Superior temporal gyrus (tissue), 1 donor: ENCODE measurements around the gene RNASE3.
"Not testable (repeated sequence)": the region's sequence is repeated elsewhere in the genome, so short reads cannot be mapped to it uniquely, and the experiment has no call there.

Experiments
- DNase-seq: peaks from one replicate; pipeline ENCODE4 v3.0.0-alpha.2; 2016; ENCODE audit errors: extremely low spot score

RNASE3 gene

DNA sequence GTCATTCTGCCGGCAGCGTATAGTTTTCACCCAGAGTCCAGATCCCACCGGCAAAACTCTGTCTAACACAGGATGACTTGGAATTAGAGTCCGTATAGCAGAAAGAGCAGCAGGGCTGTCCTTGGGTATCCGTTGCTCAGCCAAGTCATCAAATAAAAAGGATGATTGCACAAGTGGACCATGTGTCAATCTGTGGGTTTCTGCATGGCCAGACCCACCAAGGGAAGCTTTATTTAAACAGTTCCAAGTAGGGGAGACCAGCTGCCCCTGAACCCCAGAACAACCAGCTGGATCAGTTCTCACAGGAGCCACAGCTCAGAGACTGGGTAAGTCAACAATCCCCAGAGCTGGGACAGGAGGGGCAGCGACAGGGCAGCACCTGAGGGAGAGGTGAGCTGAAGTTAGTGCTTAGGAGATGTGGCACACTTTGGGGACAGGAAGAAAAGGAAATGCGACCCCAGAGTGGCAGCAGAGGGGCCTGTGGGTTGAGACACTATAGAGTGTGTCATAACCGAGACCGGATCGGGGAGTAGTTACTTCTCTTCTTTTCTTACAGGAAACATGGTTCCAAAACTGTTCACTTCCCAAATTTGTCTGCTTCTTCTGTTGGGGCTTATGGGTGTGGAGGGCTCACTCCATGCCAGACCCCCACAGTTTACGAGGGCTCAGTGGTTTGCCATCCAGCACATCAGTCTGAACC, at the start of gene RNASE3:
TSS of gene RNASE3 (plus strand) at position 260 of the 700 bp plus-strand sequence. CDS start at position 562, 302 bp downstream.
- not testable (repeated sequence) for DNase-seq

DNA sequence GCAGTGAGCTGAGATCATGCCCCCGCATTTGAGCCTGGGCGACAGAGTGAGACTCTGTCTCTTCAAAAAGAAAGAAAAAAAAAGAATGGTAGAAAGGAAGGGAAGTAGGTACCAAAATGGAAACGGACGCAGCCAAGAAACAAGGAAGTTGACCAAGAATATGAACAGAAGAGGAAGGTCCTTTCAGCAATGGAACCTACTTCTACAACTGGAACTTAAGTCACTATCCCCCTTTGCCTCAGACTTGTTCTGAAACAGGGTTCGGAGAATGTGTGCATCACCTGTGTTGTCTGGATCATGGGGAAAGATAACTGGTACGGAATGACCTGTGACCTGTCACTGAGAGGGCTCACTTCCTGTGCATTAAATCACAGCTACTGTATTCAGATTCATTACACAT, 44.6 kb upstream of the RNASE3 start:
- DNase-seq: no peak

DNA sequence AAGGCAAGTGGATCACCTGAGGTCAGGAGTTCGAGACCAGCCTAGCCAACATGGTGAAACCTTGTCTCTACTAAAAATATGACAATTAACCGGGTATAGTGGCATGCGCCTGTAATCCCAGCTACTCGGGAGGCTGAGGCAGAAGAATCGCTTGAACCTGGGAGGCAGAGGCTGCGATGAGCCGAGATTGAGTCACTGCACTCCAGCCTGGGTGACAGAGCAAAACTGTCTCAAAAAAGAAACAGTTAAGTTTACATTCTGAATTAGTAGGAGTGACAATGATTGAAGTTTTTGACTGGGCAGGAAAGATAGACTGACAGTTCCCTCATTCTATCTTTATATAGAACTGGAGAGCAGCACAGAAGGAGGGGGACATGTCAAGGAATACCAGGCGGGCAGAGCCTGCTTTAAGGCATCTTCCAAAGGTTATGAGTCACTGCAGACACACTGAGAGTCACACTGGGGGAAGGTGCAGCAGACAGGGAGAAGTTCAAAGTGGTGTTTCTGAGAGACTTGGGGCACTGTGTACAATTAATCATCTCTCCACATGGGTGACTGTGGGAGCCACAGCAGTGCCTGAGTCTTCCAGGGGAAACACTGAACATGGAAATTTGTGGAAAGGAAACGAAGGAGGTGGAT, 42.8 kb upstream of the RNASE3 start:
- DNase-seq: no peak

GRCh38 chr14:20848955-20849570, 42.1 kb upstream of the RNASE3 start:
- peak; percentile 58 for DNase-seq

DNA sequence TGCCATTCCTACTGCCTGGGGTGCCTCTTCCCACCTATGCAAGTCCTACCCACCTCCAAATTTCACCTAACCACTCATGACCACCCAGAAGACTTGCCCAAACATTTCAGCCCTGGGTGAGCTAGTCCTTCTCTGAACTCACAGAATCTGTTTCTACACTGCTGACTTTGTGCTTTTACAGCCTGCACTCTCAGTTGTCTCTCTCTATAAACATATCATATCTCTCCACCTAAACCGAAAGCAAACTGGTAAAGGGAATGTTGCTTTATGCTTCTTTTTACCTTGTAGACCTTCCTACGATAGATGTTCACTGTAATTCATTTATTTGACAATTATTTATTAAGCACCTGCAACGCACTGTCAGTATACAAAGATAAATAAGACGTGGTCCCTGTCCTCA, 38.1 kb upstream of the RNASE3 start:
- DNase-seq: no peak

DNA sequence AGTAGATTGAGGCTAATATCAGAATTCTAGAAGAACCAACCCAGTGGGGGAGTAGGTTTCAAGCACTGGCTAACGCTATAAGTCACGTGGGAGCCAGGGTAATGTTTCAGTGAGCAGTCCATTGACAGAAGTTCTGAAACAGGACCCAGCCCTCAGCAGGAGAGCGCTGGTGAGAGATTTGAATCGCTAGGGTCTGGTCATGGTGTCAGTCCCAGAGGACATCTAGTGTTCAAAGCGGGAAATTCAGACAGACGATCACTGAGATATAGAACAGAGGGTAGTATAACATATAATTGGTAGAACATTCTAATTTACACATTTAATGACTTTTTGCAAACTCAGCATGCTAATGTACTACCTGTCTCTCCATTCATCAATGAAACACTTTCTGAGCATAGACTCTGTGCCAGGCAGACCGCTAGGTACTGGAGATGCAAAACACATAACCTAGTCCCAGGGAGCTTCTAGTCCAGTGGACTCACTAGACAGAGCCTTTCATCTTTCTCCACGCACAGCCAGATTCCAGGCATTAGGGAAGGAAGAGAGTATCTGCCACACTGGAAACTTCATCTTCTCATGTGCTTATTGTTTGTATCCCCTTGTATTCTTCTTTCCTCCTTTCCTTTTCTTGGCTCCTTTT, 35.4 kb upstream of the RNASE3 start:
- peak; percentile 94 for DNase-seq

DNA sequence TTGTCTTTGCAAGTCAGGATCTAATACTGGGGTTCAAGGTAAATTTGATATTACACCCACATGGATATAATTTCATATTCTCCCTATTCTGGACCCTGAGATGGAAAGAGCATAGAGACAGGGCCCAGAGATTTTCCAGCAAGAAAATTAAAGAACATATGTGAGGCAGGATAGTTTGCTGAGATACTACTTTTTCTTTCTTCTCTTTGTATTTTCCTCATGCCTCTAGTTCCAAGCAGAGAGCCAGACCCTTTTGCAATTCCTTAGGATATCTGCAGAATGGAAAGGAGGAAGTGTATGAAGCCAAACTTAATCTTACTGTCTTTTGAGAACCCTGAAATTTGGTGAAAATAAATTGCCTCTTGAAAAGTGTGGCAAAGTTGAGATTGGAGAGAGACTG, 34.0 kb upstream of the RNASE3 start:
- no peak for DNase-seq

GRCh38 chr14:20857630-20858261, 33.4 kb upstream of the RNASE3 start:
- peak; percentile 90 for DNase-seq

- no peak for DNase-seq
Measured at GRCh38 chr14:20866194-20866593, 25.0 kb upstream of the RNASE3 start.

GRCh38 chr14:20866963-20867362, 24.2 kb upstream of the RNASE3 start:
- DNase-seq: peak; percentile 46

- peak; percentile 83 for DNase-seq
Measured at GRCh38 chr14:20873370-20874177, 17.6 kb upstream of the RNASE3 start.

- DNase-seq: no peak
Measured at GRCh38 chr14:20877016-20877415, 14.2 kb upstream of the RNASE3 start.

GRCh38 chr14:20878695-20879094, 12.5 kb upstream of the RNASE3 start:
- DNase-seq: no peak

DNA sequence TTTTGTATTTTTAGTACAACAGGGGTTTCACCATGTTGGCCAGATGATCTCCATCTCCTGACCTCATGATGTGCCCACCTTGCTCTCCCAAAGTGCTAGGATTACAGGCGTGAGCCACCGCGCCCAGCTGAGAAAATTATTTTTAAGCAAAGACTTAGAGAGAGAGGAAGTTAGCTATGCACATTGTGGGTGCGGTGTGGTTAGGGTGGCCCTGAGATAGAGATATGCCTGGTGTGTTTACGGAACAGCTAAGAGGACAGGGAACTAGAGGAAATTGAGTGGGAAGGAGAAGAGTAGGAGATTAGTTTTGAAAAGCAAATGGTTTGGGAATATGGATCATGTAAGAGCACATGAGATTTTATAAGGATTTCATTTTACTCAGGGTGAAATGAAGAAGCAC, 10.0 kb upstream of the RNASE3 start:
- DNase-seq: not testable (repeated sequence)

DNA sequence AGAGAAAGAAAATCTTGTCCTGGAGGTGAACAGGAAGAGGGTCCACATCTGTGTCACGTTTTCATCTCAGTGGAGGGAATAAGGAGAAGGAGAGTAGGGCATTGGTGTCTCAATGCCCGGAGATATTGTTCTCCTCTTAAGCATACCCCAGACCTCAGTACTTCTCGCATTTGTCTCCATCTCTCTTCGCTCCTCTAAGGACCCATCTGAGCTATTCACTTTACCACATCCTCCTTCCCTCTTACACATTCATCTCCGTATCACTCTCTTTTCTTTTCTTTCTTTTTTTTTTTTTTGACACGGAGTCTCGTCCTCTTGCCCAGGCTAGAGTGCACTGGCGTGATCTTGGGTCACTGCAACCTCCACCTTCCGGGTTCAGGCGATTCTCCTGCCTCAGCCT, 8.4 kb upstream of the RNASE3 start:
- DNase-seq: not testable (repeated sequence)

- not testable (repeated sequence) for DNase-seq
Measured at GRCh38 chr14:20888411-20888810, 2.8 kb upstream of the RNASE3 start.

DNA sequence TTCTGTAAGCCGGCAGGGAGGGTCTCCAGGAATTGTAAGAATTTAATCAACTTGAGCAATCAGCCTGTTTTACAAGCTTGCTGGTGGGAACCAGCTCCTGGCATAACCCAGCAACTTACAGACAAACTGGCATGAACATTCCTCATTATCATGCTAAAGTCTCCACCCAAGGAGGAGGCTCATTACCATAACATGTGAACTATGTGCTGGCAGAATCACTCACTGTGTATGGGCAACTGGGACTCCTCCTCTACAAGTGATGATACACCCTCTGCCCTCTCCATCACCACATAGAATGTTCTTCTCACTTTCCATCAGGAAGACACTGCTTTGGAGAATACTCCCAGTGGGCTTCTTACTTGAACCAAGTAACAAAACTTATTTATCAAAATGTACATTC, 4.1 kb downstream of the RNASE3 start:
- not testable (repeated sequence) for DNase-seq

- DNase-seq: no peak
Measured at GRCh38 chr14:20904393-20905029, 13.3 kb downstream of the RNASE3 start.

DNA sequence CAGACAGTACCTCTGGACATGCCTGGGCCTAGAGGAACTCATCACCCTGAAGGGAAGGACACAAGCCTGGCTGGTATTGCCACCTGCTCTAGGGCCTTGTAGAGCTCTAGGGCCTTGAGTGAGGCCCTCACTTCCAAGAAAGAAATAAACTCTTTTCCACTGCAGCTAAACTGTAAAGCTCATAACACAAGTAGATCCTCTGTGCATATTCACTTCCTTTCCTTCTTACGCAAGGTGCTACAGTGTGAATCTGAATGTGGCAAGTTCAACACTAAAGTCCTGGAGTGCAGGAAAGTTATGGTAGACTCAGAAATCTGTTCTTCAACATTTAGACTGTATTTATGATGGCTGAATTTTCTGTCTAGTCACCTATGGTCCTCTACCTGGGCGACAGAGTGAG, 14.5 kb downstream of the RNASE3 start:
- no peak for DNase-seq

GRCh38 chr14:20907214-20907613, 16.0 kb downstream of the RNASE3 start:
- DNase-seq: no peak

- not testable (repeated sequence) for DNase-seq
Measured at GRCh38 chr14:20910822-20911221, 19.6 kb downstream of the RNASE3 start.
